ENCODE data around the gene MAGI1.

Gene MAGI1

GRCh38 chr3:66010739-66011655, 27.7 kb downstream of the MAGI1 start:
- no peak for DNase-seq

DNA sequence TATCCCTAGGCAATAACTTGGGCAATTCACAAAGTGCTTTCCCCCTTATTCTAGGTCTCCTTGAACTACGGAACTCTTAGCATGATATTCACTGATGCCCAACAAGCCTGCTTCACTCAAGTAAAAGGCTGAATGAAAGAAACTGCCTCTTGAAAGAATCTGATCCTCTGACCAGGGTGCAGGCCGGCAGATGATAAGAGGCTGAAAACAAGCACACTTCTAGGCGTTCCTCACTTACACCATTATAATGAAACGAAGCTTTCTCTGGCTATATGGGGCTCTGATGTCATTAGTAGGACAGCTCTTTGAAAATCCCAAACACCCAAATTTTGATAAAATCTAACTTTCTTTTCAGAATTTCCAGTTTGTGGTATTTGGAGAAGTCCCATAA, 28.4 kb downstream of the MAGI1 start:
- no peak for DNase-seq

- no peak for DNase-seq
Observed at GRCh38 chr3:66004244-66004643, 34.5 kb downstream of the MAGI1 start.

DNA sequence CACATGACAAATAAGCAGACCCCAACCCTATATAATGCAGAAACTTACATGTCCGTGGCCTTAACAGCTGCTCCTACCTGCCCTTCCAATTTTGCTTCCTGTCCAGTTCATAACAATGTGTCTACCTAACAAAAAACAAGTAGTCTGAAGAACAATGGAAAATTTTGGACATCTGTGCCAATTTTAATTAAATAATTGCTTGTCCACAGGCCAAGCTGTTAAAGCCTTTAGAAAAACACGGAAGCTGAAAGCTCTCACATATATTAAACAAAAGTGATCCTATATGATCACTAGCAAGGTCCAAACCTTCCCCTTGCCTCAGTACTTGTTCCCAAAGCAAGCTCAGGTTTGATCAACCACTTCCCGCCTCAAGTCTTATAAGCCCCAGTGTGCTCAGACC, 37.1 kb downstream of the MAGI1 start:
- DNase-seq, result no peak

DNA sequence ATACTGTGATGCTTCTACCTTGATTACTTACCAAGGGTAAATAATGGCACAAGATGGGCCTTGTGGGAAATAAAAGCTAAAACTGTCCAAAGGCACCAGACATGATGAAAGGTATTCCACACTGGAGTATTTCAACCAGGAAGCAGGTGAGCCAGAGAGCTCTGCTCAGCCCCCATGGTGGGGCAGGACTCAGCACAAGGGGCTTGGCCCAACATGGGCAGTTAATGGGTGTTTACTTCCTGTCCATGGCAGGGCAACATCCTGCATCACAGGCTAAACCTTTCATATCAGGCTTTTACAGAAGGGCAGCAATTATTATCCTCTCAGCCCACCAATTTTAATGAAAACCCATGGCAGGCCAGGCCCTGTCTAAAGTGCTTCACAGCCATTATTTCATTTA, 38.2 kb downstream of the MAGI1 start:
- DNase-seq, result no peak

DNA sequence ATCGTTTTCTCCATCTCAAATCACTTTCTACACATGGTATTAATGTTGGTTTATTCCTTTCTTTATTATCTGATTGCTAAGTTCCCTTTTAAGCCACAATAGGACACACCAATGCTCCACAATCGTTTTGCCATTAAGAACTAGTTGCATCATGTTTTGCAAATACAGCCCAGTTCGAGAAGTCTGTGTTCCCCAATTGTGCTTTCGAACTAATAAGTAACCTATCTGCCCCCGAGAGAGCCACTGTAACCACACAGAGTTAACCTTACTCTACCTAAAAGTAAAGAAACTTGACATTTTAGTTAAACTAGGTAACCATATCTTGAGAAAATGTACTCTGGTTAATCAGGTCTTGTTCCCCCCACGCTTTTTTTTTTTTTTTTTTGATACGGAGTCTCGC, 39.1 kb downstream of the MAGI1 start:
- DNase-seq, result no peak

GRCh38 chr3:65996589-65996988, 42.1 kb downstream of the MAGI1 start:
- DNase-seq, result no peak

GRCh38 chr3:65995515-65995914, 43.2 kb downstream of the MAGI1 start:
- DNase-seq, result no peak

DNA sequence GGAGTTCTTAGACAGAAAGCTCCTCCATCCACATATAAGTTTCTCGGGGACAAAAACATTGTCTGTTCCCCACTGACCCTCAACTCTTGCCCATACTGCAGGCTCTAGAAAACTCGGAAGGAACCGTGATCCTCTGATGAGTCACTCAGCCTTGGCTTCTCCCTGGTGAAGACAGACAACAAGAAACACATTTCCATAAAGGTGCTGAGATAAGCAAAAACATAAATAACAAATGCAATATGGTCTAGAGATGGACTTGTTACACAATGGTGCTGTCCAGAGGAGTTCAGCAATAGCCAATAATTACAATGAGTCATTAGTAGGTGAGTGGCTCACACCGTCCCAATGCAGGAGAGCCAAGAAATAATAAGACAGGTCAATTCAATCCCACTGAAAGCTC, 43.7 kb downstream of the MAGI1 start:
- no peak for DNase-seq

DNA sequence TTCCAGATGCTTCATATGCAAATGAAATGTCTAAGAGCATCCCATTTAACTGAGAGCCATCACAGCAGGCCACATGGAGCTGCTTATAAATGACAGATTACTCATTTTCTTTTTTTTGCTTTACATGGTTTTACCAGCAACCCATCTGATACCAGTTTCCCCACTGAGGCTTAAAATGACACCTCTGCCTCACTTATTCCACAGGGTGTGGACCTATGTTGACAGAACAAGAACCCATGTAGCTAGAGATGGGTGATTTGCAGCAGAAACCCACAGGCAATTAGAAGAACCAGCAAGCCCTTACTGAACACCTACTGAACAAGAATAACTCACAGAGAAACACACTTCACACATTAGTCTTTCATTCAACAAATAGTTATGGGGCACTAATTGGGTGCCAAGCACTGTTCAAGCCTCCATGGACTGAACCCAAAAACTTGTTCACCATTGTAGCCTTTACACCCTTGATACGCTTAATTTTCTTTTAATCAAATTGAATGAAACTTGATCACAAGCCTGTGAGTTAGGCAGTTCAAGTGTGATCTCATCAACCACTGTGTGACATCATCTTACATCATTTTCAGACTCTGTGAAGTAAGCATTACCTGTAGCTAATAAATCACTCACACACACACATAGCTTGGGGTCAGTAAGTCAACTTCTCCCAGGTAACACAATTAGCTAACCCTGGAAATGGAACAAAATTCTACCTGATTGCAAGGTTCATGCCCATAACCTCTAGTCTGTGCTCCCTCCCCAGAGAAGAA, 45.4 kb downstream of the MAGI1 start:
- no peak for DNase-seq

- no peak for DNase-seq
Observed at GRCh38 chr3:65992106-65992505, 46.6 kb downstream of the MAGI1 start.

DNA sequence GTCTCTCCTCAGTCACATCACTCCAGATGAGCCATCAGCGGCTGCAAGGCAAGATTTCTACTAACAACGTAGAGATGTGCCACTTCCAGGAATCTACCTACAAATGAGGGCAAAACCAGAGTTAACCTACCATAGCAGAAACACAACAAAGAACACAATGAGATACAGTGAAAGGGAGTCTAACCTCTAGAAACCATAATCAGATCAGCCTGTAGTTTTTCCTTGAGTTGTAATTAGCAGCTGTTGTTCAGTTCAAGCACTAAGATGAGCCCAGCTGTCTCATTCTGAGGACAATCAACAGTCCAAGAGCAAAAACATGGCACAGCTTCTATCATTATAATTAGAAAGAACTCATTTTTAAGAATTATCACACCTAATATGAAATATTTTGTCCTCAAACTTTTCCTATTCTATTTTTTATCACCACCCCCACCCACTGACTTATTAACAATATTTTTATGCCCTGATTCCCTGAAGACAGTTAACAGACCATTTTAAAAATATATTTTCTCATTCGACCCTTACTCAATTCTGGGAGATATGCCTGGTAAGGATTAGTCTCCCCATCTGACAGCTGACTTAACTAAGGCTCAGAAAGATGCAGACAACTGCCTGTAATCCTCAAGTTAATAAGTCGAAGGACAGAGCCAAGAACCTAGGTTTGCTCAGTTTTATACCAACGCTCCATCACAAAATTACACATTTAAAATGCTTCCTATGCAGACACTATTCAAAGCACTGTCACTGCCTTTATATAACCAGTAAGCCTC, 50.1 kb downstream of the MAGI1 start:
- peak; percentile 28 for DNase-seq

DNA sequence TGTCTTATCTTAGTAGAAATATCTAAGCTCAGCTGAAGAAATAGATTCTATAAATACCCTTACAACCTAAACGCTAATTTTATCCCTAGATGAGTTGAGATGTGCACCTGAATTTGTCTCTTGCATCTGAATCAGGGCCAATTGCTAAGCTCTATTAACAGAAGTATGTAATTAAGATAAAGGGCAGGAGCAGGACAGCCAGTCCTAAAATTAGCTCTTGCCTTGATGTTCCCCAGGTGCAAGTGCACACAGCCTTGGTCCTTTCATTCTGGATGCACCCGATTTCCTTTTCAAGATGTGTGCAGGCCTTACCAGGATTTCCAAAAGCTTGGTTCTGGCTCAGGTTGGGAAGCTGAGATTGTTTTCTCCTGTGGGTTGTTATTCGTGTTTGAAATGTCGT, 52.4 kb downstream of the MAGI1 start:
- no peak for DNase-seq

- no peak for DNase-seq
Observed at GRCh38 chr3:65984975-65985374, 53.7 kb downstream of the MAGI1 start.

- no peak for DNase-seq
Observed at GRCh38 chr3:65983100-65983499, 55.6 kb downstream of the MAGI1 start.

GRCh38 chr3:65979731-65980130, 59.0 kb downstream of the MAGI1 start:
- no peak for DNase-seq

GRCh38 chr3:65979162-65979561, 59.6 kb downstream of the MAGI1 start:
- no peak for DNase-seq

- no peak for DNase-seq
Observed at GRCh38 chr3:65978116-65978515, 60.6 kb downstream of the MAGI1 start.

DNA sequence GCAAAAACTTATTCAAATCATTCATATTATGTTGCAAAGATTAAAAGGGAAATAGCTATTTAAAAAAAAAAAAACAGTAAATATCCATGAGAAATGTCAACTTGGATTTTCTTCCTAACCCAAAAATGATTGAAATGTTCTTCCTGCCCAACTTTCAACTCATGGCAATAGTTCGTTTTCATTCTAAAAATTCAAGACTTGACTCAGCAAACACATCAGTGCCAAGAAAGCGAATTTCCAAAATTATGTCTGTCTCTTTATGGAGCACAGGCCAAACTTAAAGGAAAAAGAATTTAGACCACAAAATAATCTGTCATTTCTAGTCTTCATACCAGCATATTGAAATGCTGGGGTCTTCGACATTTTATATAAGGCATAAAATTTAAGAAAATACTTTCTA, 63.7 kb downstream of the MAGI1 start:
- DNase-seq, result no peak

- no peak for DNase-seq
Observed at GRCh38 chr3:65974509-65974908, 64.2 kb downstream of the MAGI1 start.

- no peak for DNase-seq
Observed at GRCh38 chr3:65972765-65973164, 66.0 kb downstream of the MAGI1 start.

- no peak for DNase-seq
Observed at GRCh38 chr3:65971293-65972252, 67.1 kb downstream of the MAGI1 start.

All from NCI-H2171 treated with DMSO at 0.1 percent for 48 hours (cell line).